HG03571 (cell line): ENCODE measurements around the gene USP40.

ENCODE experiments used
- ATAC-seq: cut with Tn5 transposase; IDR thresholded peaks from one replicate; pipeline ENCODE4 v1.9.1; 2021; ENCODE audit not compliant: unreplicated experiment

Gene USP40

GRCh38 chr2:233479616-233480489 is 86.7 kb downstream of the USP40 start:
- no peak for ATAC-seq

GRCh38 chr2:233477548-233478433 is 88.8 kb downstream of the USP40 start:
- ATAC-seq: no peak

GRCh38 chr2:233476651-233477547 is 89.7 kb downstream of the USP40 start:
- ATAC-seq: no peak

GRCh38 chr2:233476063-233476410 is 90.5 kb downstream of the USP40 start:
- no peak for ATAC-seq

- no peak for ATAC-seq
These were observed 92.0 kb downstream of the USP40 start for GRCh38 chr2:233474308-233475160.

- no peak for ATAC-seq
These were observed 92.7 kb downstream of the USP40 start for GRCh38 chr2:233473878-233474277.

- ATAC-seq: no peak
These were observed 93.2 kb downstream of the USP40 start for GRCh38 chr2:233473386-233473791.

- no peak for ATAC-seq
These were observed 95.1 kb downstream of the USP40 start for GRCh38 chr2:233471291-233472035.

- no peak for ATAC-seq
These were observed 95.7 kb downstream of the USP40 start for GRCh38 chr2:233470839-233471238.

- ATAC-seq: no peak
These were observed 96.4 kb downstream of the USP40 start for GRCh38 chr2:233470011-233470687.

- no peak for ATAC-seq
These were observed 97.1 kb downstream of the USP40 start for GRCh38 chr2:233469261-233470010.

GRCh38 chr2:233468741-233469110 is 97.9 kb downstream of the USP40 start:
- no peak for ATAC-seq

- ATAC-seq: no peak
These were observed 98.4 kb downstream of the USP40 start for GRCh38 chr2:233468047-233468740.

GRCh38 chr2:233466991-233467603 is 99.5 kb downstream of the USP40 start:
- no peak for ATAC-seq

GRCh38 chr2:233464531-233465240 is 101.9 kb downstream of the USP40 start:
- no peak for ATAC-seq

GRCh38 chr2:233464056-233464455 is 102.5 kb downstream of the USP40 start:
- ATAC-seq: no peak
